NCI-H2227 (cell line): ENCODE data around the gene TNPO1.

ENCODE experiments used
- DNase-seq: peaks from one replicate; lab custom pipeline; 2025; ENCODE audit not compliant: unreplicated experiment; lab: John Stamatoyannopoulos, UW

Gene TNPO1

DNA sequence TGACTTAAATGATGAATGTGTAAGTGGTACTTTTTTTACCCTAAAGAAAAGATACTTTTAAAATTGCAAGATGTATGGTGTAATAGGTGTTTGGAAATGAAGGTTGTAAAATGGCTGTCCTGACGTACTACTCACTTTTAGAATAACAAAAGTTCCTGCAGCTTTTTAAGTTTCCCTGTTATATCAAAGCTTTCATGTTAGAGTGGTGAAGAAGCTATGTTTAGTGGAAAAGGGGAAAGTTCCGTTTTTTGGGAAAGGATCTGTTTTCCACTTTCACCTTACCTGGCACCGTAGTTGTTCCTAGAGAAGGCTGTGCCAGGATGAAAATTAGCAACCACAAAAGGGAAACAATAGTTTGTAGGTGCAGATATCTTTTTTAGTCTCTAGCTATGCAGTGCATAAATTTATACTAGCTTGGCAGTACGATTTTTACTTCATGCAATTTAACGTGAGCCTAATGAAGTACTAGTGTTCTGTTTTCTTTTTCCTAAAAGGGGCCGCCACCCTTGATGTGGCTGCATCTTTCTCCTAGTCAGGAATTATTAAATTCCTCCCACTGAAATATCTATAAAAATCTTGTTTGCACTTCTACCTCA, 1.3 kb downstream of the TNPO1 start:
- no peak for DNase-seq

DNA sequence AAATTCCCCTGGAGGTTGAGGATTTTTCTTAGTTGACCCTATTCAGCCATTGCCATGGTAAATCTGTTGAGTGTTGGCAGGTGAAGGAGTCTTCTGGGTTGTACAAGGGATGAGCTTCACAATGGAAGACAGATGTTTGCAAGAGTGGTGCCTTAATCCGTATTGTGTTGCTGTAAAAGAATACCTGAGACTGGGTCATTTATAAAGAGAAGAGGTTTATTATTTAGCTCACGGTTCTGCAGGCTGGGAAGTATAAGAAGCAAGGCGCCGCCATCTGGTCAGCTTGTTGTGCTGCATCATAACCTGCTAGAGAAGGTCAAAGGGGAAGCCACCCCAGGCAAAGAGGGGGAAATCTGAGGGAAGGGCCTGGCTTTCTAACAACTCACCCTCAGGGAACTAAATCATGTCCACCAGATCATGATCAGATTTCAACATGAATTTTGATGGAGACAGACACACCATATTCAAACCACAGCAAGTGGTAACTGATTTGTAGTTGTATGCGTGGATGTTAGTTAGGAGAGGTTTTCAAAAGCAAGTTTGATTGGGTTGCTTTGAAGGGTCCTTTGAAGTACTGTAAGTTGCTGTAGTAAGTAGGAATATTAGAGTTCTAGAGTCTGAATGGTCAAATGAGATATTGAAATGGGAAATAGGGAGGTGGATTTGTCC, 2.5 kb downstream of the TNPO1 start:
- peak; percentile 51 for DNase-seq

DNA sequence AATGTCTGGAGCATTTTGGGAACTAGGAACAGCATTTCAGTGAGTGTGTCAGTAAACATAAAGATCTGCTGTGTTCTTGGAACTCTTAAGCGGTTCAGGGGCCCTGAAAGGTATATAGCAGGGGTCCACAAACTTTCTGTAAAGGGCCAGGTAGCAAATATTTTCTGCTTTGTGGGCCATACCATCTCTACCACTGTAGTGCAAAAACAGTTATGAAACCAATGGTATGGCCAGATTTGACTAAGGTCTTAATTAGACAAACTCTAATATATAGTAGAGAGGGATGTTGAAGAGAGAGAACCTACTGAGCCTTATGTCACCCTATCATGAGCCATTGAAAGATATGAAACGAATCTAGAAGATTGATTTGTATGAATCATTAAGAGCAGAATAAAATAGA, 5.3 kb downstream of the TNPO1 start:
- no peak for DNase-seq

DNA sequence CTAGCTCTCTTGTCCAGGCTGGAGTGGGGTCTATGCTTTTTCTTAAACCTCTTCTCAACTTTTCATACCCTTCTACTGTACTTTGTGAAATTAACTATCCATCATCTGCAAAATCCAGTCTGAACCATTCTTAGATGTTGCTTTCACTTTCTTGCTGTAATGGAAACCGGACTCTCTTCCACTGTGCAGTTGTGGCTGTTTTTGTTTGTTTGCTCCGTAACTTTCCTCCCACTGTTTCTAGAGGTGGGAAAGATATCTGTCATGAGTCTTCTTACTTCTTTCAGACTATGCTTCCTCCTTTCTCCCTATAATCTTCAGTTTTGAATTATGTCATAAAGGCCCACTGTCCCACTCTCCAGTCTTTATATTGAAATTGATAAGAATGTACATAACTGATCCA, 6.5 kb downstream of the TNPO1 start:
- no peak for DNase-seq

DNA sequence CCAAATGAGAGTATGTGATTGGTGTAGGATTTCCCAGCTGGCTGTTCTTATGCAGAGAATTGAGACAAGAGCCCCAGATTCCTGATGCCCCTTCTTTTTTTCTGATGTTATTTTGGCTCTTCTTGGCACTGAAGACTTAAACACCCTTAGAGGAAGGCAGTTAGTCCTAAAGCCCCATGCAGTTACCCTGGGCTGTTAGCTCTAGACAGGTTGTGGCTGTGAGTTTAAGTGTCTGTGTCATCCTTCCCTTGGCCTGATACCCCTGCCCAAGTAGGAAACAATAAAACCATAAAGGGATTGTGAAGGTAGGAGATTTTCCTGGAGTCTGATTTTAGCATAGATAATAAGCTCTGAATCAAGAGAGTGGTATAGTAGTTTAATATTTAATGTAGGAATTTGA, 13.2 kb downstream of the TNPO1 start:
- DNase-seq = no peak

DNA sequence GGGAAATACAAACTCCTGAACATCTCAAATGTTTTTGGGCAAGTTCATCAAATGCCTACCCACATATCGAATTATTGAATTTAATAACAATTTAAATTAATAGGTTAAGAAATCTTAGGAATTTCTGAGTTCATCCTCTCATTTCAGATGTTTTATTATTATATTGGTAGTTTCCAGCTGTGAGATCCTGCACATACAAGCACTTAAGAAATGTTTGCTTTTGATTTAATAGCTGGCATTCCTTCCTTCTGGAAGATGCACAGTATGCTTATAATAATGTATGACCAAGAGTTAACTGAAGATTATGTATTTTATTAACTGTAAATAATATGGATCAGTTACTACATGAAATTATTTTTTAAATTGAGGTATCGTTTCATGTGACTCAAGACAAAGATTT, 13.9 kb downstream of the TNPO1 start:
- DNase-seq = no peak

DNA sequence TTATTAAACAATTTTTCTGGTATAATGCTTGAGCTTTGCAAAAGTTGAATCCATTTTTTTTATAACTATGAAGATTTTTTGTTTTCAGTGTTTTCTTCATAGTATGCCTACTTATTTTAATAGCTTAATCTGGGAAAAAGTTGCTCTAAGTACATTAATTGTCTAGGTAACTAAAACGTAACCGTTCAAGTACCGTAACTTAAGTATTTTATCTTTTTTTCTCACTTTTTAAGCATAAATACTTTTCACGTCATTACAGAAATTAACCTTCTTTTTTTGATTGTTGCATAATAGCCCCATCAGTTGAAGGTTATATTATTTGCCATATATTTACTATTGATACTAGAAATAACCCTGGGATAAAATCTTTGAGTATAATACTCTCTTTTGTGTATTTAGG, 15.2 kb downstream of the TNPO1 start:
- no peak for DNase-seq

DNA sequence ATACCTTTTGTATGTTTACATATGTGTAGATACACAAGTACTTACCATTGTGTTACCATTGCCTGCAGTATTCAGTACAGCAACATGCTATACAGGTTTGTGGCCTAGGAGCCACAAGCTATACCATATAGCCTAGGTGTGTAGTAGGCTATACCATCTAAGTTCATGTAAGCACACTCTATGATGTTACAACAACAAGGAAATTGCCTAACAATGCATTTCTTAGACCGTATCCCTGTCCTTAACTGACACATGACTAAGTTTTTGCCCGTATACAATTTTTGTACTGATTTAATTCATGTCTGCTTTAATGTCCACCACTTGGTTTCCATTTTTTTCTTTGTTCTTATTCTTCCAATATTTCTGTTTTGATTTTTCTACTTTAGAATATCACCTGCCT, 18.5 kb downstream of the TNPO1 start:
- no peak for DNase-seq

DNA sequence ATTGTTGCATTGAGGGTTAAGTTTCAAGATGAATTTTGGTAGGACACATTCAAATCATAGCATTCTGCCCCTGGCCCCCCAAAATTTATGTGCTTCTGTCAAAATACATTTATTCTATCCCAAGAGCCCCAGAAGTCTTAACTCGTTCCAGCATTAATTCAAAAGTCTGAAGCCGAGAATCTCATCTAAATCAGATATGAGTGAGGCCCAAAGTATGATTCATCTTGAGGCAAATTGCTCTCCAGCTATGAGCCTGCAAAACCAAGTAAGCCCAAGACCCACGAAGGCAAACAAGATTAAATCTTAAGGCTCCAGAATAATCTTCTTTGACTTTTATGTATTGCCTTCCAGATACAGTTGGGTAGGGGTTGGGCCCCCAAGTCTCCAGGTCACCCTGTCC, 19.2 kb downstream of the TNPO1 start:
- DNase-seq = no peak

DNA sequence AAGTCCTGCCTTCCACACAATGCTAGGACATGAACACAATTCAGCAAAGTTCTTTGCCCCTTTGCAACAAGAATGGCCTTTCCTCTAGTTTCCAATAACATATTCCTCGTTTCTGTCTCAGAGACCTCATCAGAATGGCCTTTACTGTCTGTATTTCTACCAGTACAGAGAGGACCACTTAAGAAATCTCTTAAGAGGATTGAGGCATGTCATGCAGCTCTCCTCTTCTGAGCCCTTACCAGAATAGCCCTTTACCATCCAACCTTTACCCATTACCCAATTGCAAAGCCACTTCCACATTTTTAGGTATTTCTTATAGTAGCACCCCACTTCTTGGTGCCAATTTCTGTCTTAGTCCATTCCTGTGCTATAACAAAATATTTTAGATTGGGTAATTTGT, 20.3 kb downstream of the TNPO1 start:
- DNase-seq = no peak

DNA sequence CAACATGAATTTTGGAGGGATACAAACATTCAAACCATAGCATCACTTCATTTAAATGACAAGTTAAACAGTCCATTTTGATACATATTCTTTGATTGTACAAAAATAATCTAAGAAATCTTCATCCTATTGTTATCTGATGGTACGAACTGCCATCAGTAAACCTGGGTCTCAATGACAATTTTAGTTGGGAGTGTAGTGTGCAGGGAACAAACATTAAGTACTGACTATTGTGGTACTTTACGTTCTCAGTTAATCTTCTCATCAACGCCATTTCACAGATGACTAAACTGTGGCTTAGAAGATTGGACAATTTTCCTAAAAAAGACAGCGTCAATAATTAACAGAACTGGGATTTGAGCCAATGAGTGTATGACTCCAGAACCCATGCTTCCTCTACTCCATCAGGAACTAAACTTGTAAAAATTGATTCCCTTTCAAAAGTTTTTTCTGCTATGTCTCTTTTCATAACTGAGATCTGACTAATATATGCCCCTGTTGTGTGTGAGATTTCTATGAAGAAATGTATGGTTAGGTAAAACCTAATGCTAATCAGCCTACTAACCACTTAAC, 21.1 kb downstream of the TNPO1 start:
- DNase-seq = no peak

DNA sequence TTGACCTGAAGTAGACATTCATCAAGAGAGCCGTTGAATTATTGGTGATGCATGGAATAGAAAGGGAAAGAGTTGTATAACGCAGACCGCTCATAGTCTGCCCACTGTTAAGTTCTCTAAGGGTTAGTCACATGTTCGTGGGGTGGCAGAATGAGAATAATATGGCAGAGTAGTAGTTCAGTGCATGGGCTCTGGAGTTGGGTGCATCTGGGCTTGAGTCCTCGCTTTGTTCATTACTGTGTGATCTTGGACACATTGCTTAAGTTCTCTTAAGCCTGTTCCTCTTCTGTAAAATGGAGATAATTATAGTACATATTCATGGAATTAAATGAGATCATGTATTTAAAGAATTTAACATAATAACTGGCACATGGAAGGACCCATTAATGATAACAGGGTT, 23.6 kb downstream of the TNPO1 start:
- no peak for DNase-seq

DNA sequence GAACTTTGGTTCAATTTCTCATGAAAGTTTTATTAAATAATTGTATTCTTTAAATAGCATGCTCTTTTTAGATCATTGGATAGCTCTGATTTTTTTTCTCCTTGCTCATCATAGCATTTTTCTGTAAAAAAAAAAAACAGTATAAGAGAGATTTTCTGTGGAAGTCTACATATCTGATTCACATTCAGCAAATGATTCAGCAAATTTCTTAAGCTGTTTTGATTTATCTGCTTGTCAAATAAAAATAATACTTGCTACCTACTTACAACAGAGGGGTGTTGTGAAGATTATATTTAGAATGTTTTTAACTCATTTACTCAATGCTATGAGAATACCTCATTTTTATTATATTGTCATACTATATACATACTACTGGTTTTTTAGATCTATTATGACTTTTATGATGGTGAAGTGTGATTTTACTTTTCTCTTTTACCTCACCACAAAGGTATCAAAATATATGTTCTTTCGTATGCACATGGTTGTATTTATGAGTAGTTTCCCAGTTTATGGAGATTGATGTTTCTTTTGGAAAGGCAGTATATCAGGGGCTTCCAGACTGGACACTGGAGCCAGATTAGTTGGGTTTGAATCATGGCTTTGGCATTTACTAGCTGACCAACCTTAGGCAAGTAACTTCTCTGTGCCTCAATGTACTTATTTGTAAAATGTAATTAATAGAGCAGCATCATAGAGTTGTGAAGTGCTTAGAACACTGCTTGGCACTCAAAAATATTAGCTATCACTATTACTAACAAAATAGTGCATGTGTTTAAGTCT, 25.5 kb downstream of the TNPO1 start:
- no peak for DNase-seq

DNA sequence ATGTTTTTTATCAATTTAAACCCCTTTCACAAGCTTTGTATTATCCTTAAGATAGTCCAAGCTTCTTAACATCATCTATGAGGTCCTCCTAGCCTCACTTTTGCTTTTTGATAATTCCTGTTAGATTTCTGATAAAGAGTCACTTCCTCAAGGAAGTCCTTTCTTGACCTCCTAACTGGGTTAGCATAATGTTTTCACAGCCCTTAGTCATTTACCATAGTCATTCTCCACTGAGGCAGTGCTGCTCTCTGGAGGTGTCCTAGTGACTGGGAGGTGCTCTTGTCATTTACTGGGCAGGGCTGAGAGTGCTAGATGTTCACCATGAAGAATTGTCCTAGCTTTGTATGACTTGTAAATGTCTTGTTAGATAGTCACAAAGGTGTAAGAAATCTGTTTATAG, 26.4 kb downstream of the TNPO1 start:
- DNase-seq = no peak

DNA sequence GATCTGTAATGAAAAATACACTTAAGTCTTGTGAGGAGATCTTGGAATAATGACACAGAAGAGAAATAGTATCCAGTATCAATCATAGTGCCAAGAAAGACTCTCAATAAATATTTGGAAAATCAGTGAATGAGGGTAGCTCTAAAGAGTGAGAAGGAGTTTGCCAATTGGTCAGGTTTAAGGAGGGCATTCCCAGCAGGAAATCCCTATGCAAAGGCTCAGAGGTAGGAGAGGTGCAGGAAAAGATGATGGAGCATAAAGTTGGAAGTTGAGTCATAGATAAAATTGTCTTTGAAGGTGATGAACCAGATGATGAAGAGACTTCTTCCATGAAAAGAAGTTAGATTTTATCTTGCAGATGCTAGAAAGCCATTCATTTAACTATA, 27.8 kb downstream of the TNPO1 start:
- no peak for DNase-seq

DNA sequence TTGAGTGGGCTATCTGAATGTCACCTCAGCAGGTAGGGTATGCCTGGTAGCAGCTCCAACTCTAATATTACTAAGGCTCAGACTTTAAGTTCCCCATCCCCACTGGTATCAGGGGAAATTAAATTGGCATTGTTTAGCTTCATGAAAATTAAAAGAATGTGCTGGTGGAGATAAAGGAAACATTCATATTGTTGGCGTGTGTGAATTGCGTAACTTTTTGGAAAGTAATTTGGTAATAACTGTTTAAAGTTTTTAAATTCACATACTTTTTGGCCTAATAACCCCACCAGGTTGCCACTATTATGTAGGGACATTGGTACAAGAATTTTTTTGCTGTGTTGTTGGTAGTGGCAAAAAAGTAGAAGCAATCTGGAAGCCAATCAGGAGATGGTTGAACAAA, 29.4 kb downstream of the TNPO1 start:
- DNase-seq = no peak

DNA sequence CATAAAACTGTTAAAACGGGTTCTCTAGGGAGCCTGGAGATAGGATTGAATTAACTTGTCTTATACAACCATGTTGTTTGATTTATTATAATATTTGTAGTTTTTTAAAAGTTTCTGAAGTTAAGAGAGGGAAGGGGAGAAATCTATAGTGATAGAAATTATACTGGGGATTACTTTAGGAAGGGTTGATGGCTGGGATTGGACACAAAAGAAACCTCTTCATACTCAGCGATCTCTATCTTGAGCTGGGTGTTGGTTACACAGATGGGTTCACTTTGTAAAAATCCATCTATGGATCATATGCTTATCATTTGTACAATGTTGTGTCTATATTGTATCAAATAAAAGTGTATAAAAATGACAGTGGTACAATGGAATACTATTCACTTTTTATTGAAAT, 30.0 kb downstream of the TNPO1 start:
- DNase-seq = no peak

DNA sequence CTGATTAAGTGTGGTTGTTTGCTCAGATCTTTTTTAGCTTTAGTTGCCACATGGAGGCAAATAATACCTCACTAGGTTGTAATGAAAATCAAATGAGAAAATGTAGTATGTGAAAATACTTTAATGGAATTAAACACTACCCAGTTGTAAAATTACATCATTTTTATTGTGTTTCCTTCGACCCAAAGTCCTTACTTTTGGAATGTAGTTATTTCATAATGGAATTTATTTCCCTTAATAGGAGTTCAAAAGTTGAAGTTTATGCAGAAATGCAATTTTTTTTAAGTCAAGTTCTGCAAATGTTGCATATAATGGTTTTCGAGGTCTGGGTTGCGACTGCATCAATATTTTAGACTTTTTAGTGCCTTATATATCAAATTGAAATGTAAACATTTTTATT, 31.0 kb downstream of the TNPO1 start:
- no peak for DNase-seq

DNA sequence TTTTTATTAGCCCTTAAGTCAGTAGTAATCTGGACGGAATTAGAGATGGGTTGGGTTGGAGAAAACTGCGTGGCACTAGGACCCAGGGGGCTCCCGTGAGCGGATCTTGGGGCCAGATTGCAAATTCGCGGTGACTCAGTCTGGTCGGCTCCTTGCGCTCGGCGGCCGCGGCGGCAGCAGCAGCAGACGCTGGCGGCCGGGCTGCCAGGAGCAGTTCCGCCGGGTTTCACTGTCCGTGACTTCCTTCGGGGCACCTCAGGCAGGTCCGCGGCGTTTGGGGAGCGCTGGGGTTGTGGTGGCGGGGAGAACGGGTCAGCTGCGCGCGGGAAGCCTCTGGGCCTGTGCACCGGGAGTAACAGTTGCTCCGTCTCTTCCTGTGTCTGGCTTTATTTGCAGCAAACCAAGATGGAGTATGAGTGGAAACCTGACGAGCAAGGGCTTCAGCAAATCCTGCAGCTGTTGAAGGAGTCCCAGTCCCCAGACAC, 31.6 kb downstream of the TNPO1 start:
- peak; percentile 82 for DNase-seq

DNA sequence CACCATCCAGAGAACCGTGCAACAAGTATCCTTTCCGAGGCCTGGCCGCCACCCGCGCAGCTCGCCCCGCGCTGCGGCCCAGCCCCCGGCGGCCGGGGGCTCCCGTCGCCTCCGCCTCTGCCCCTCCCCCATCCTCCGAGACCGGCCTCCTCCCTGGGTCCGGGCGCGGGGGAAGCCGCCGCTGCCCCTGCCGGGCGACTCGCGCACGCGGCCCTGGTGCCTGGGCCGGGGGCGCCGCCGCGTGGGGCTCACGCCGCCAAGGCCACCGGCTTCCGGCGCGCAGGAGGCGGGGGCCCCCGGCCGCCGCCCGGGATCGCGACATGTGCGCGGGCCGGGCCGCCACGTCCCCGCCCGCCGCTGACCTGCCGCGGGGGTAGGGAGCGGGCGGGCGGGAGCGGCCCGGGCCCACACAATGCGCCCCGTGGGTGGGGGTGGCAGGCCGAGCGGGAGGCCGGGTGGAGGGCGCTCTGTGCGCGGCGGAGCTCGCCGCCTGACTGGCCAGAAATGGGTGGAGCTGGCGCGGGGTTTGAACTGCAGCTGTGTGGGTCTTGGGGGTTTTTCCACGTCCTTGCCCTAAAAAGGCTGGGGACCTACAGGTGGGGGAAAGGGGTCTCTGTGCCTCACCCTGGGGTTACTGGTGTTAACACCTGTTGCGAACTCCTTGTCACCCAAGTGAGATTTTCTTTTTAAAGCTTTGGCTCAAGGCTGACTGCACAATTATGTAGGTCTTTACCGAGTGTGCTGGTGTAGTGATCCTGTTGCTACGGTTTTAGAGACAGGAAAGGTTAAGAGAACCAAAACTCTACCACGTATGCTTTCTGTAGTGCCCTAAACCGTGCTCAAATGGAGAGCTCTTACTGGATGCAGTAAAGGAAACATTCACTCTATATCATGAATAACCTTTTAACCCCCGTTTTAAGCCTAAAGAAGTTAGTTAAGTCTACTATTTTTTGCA, 32.3 kb downstream of the TNPO1 start:
- peak; percentile 57 for DNase-seq

DNA sequence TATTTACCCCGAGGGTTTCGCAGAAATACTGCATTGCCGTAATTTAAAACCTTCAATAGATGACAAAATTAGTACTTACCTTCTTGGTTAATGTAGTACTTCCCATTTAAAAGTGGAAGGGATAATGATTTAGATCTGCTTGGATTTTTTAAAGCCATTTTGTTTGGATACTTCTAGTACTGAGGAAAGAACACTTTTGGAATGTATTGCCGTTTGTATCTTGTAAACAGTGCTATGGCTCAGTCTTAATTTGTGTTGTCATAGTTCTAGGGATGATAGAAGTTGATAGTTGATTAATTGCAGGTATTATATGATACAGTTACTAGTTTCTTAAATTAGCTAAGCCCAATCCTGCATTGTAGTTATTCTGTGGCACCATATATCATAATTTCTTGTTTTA, 33.1 kb downstream of the TNPO1 start:
- no peak for DNase-seq
